Stomach (tissue), 9 donors: ENCODE measurements around the gene OR4N2. TPM values are rescaled to one million over a fixed set of nuclear protein-coding genes. Genes with fewer than 3 reads are reported as not detected.
"Not testable (repeated sequence)": the region's sequence is repeated elsewhere in the genome, so short reads cannot be mapped to it uniquely, and the experiment has no call there.

ENCODE experiments used
- DNase-seq, 2 donors: peaks; one replicate each; pipeline versions ENCODE4 v3.0.0 to v3.0.0-alpha.2; 2013 to 2019
- H3K27ac ChIP-seq, 5 donors: fragments of 200-600 bp in 4 of 5; sonication (generic) in 4 of 5; one replicate each; pipeline ENCODE4 v1.5.1; 2013 to 2019; ENCODE audit warnings: mild to moderate bottlenecking in 1 of 5, moderate library complexity in 1 of 5
- H3K27me3 ChIP-seq, 3 donors: fragments of 200-600 bp; sonication (generic); one replicate each; pipeline ENCODE4 v1.5.1; 2017 to 2019; ENCODE audit warnings: mixed run types in 1 of 3
- H3K36me3 ChIP-seq, 4 donors: fragments of 200-600 bp; sonication (generic); 1 replicate in 3 of 4; 2 replicates in 1 of 4; pipeline ENCODE4 v1.5.1; 2016 to 2019
- H3K4me1 ChIP-seq, 4 donors: fragments of 200-600 bp; sonication (generic); one replicate each; pipeline ENCODE4 v1.5.1; 2016 to 2019
- H3K4me3 ChIP-seq, 4 donors: fragments of 200-600 bp; sonication (generic) in 3 of 4; one replicate each; pipeline ENCODE4 v1.5.1; 2016 to 2019; ENCODE audit warnings: mild to moderate bottlenecking in 1 of 4
- H3K9me3 ChIP-seq, 4 donors: fragments of 200-600 bp; sonication (generic); one replicate each; pipeline ENCODE4 v1.5.1; 2016 to 2019
- CTCF ChIP-seq, 7 experiments: fragments of 450-650 bp in 4 of 7; fragments of 200-600 bp in 3 of 7; sonication (generic) in 3 of 7; IDR thresholded peaks; one replicate each; pipeline ENCODE4 v1.5.1; 2016 to 2019; ENCODE audit warnings: antibody characterized with exemption in 7 of 7, control low read depth in 2 of 7, mild to moderate bottlenecking in 1 of 7
- EP300 ChIP-seq: sonication (generic); formaldehyde crosslinking; IDR thresholded peaks from one replicate; pipeline ENCODE4 v1.6.1; 2017; ENCODE audit warnings: antibody characterized with exemption
- POLR2A ChIP-seq, 4 donors: fragments of 450-650 bp; IDR thresholded peaks; one replicate each; pipeline ENCODE4 v1.6.1; 2016; ENCODE audit warnings: antibody characterized with exemption in 4 of 4, control low read depth in 2 of 4, mild to moderate bottlenecking in 1 of 4, moderate library complexity in 1 of 4
- POLR2AphosphoS5 ChIP-seq, 3 donors: sonication (generic); formaldehyde crosslinking; IDR thresholded peaks; one replicate each; pipeline ENCODE4 v1.6.1; 2016; ENCODE audit warnings: antibody characterized with exemption in 3 of 3
- WGBS, 5 donors: extraction: QIAGEN DNeasy Blood & Tissue Kit in 3 of 5; methylation state at CpG; one replicate each; pipeline versions ENCODE4 v1.1.5 to v1.1.7; 2013 to 2018; 5-methylcytosine and 5-hydroxymethylcytosine counted together
- intact Hi-C: fragments of 100-400 bp; cut with DNase I; formaldehyde crosslinking; loops from one replicate; pipeline ENCODE4 v1.15.1; 2023; ENCODE audit warnings: low total_unique reads
- polyA plus RNA-seq, 3 donors: library from polyadenylated mRNA; stranded (reverse); fragments of 200-250 nt; gene quantifications; one replicate each; pipeline ENCODE4 v1.2.3, GENCODE V29; 2013
- total RNA-seq, 5 donors: library from RNA; depleted of rRNA; stranded (reverse); fragments of >200 nt; gene quantifications; one replicate each; pipeline versions ENCODE4 v1.1.0 to v1.2.3, GENCODE V29; 2014 to 2016
- donor health status: healthy with polysubstance abuse.
- donor health status: Bipolar disorder and iron deficiency.
- donor health status: healthy.

OR4N2 gene
- total and polyA plus RNA-seq, 8 donors: not detected

- intact Hi-C loops: no loop called here
- H3K27ac ChIP-seq: no peak overlapping the region
- no peak overlapping the region for H3K4me3 ChIP-seq
- no peaks in the 10 kb centered on the region for H3K36me3 ChIP-seq
- H3K27me3 ChIP-seq: no peaks in the 10 kb centered on the region
- no peak for DNase-seq
- no peaks in the 10 kb centered on the region for H3K9me3 ChIP-seq
- TF ChIP-seq CTCF (IDR thresholded peaks at IDR 0.05): no peak
- no peak for TF ChIP-seq POLR2A (IDR thresholded peaks at IDR 0.05)
- TF ChIP-seq EP300: no peak
- no peak for TF ChIP-seq POLR2AphosphoS5 (IDR thresholded peaks at IDR 0.05)
- 77 to 85% (median 82%) methylated on average over 2 of the region's 2 CpGs for WGBS, 5 donors
- no peaks in the 10 kb centered on the region for H3K4me1 ChIP-seq
Observed at GRCh38 chr14:19828314-19828713, 24.7 kb downstream of the OR4N2 start.

GRCh38 chr14:19834203-19834848, 30.8 kb downstream of the OR4N2 start:
- 60 to 84% (median 74%) methylated on average over 7 to 8 of the region's 8 CpGs for WGBS, 5 donors
- H3K27me3 ChIP-seq, DNase-seq, H3K4me1 ChIP-seq, H3K36me3 ChIP-seq, intact Hi-C loops, H3K4me3 ChIP-seq, H3K27ac ChIP-seq: not testable (repeated sequence)
- H3K9me3 ChIP-seq: peaks cover 0 to 58% (median 8%) of the 10 kb centered on the region in 4 donors

- intact Hi-C loops: no loop called here
- no peak overlapping the region for H3K27ac ChIP-seq
- peaks cover 0 to 67% (median 11%) of the 10 kb centered on the region in 4 donors for H3K9me3 ChIP-seq
- DNase-seq: no peak
- TF ChIP-seq CTCF (IDR thresholded peaks at IDR 0.05): no peak
- H3K36me3 ChIP-seq: no peaks in the 10 kb centered on the region
- H3K4me1 ChIP-seq: no peaks in the 10 kb centered on the region
- no peak overlapping the region for H3K4me3 ChIP-seq
- no peaks in the 10 kb centered on the region for H3K27me3 ChIP-seq
Observed at GRCh38 chr14:19838433-19838832, 34.9 kb downstream of the OR4N2 start.

- H3K4me1 ChIP-seq: no peaks in the 10 kb centered on the region
- no peaks in the 10 kb centered on the region for H3K36me3 ChIP-seq
- intact Hi-C loops: no loop called here
- no peak overlapping the region for H3K27ac ChIP-seq
- no peak overlapping the region for H3K4me3 ChIP-seq
- peaks cover 0 to 16% (median 8%) of the 10 kb centered on the region in 4 donors for H3K9me3 ChIP-seq
- TF ChIP-seq CTCF (IDR thresholded peaks at IDR 0.05): no peak
- TF ChIP-seq POLR2AphosphoS5 (IDR thresholded peaks at IDR 0.05): no peak
- TF ChIP-seq EP300: no peak
- no peak for TF ChIP-seq POLR2A (IDR thresholded peaks at IDR 0.05)
- no peaks in the 10 kb centered on the region for H3K27me3 ChIP-seq
- DNase-seq: no peak
Observed at GRCh38 chr14:19851365-19851764, 47.8 kb downstream of the OR4N2 start.

GRCh38 chr14:19866061-19866669, 62.6 kb downstream of the OR4N2 start:
- peaks cover 0 to 14% (median 4%) of the 10 kb centered on the region in 4 donors for H3K9me3 ChIP-seq
- H3K4me3 ChIP-seq, H3K27me3 ChIP-seq, intact Hi-C loops, H3K27ac ChIP-seq, H3K36me3 ChIP-seq, DNase-seq, H3K4me1 ChIP-seq: not testable (repeated sequence)
- WGBS, 5 donors: 91 to 96% (median 93%) methylated on average over 30 to 39 of the region's 39 CpGs
